Hair follicular keratinocyte (primary cell): ENCODE data around the gene ZNF439. TPM values are rescaled to one million over a fixed set of nuclear protein-coding genes. Genes with fewer than 3 reads are reported as not detected.

Experiments used
- total RNA-seq: library from RNA; depleted of rRNA; stranded (reverse); fragments of >200 nt; gene quantifications from 2 replicates; pipeline ENCODE4 v1.2.3, GENCODE V29; 2015

The ZNF439 gene
- total RNA-seq: 0.16 and 0.19 TPM in 2 replicates

GRCh38 chr19:11848594-11849469 is at the start of gene ZNF439:
Gene ZNF439 (plus strand): TSS chr19:11848726. CDS start chr19:11848868, 142 bp downstream.

DNA sequence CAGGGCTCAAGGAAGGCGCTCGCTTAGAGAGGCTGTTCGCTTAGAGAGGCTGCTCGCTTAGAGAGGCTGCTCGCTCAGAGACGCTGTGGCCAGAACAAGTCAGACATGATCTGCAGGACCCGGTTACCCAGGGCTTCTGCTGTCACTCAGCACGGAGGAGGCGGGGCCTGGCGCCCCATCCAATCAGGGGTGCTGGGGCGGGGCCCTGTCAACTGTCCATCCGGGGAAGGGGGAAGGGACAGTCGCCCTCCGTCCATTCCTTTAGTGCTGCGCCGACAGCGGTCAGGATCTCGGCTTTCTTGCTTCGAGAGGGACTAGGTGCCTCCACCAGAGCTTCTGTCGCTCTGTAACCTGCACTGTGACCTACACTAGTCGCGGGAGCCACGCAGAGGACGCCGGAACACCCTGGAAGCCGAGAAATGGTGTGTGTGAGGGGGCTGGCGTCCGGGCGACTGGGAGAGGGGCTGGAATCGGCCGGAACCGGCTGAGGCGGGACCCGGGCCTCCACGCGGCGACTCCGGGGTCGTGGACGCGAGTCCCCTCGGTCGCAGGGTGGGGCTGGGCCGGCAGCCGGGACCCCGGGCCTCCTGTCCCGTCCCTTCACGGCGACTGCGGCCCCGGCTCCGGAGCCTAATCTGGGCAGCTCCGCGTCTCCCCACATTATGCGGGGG is 34.4 kb upstream of the ZNF439 start, which contains the start of gene ZNF440:
ZNF440 (plus strand) TSS at position 245 of the 671 bp plus-strand sequence; CDS start at position 420, 175 bp downstream.

GRCh38 chr19:11887611-11888531 is 39.3 kb downstream of the ZNF439 start, which contains the start of gene ZNF69:
Gene ZNF69 (plus strand): TSS chr19:11887782. CDS start chr19:11887924, 142 bp downstream.

Other genes with a start within 250 kb of the ZNF439 start
- gene ZNF823, start 109.8 kb upstream of the ZNF439 start, total RNA-seq: 3.0 and 5.2 TPM in 2 replicates
- gene ZNF441, start 81.7 kb upstream of the ZNF439 start, total RNA-seq: 1.3 and 1.9 TPM in 2 replicates
- gene ZNF491, start 50.2 kb upstream of the ZNF439 start, total RNA-seq: 0.11 and 0.23 TPM in 2 replicates
- gene ZNF440, start 34.5 kb upstream of the ZNF439 start, total RNA-seq: 5.9 and 7.6 TPM in 2 replicates
- gene ZNF69, start 39.1 kb downstream of the ZNF439 start, total RNA-seq: 0.16 and 3.0 TPM in 2 replicates
- 3.2 and 5.9 TPM in 2 replicates for gene ZNF700, start 76.4 kb downstream of the ZNF439 start, total RNA-seq
- 0.61 and 0.78 TPM in 2 replicates for gene ZNF763, start 116.3 kb downstream of the ZNF439 start, total RNA-seq
- gene ZNF433, start 187.0 kb downstream of the ZNF439 start, total RNA-seq: 0.99 and 2.1 TPM in 2 replicates
- gene ZNF878, start 204.2 kb downstream of the ZNF439 start, total RNA-seq: 0.30 TPM in 1 of 2 replicates, not detected in the other
- gene ZNF844, start 216.0 kb downstream of the ZNF439 start, total RNA-seq: 0.30 and 0.78 TPM in 2 replicates